H9 (cell line): ENCODE data around the gene EGFR. TPM values are rescaled to one million over a fixed set of nuclear protein-coding genes. Genes with fewer than 3 reads are reported as not detected.

Experiments
- DNase-seq: peaks from one replicate; pipeline ENCODE4 v3.0.0-alpha.2; 2017
- H2AFZ ChIP-seq: one replicate; pipeline ENCODE4 v1.6.1; 2013; ENCODE audit warnings: mild to moderate bottlenecking, low read length, control low read depth, moderate library complexity
- H2AK5ac ChIP-seq: 2 replicates; pipeline ENCODE4 v1.6.1; 2013; ENCODE audit warnings: low read length, control low read depth, mixed read lengths; ENCODE audit not compliant: insufficient read length
- H2BK120ac ChIP-seq: one replicate; pipeline ENCODE4 v1.6.1; 2013; ENCODE audit warnings: low read depth, mild to moderate bottlenecking, low read length, control low read depth, inconsistent platforms; ENCODE audit not compliant: poor library complexity, severe bottlenecking
- H2BK12ac ChIP-seq: 2 replicates; pipeline ENCODE4 v1.6.1; 2013; ENCODE audit warnings: low read length, control low read depth, mixed read lengths, low read depth; ENCODE audit not compliant: insufficient read length
- H2BK15ac ChIP-seq: 2 replicates; pipeline ENCODE4 v1.6.1; 2013; ENCODE audit warnings: low read depth, low read length, control low read depth
- H2BK20ac ChIP-seq: one replicate; pipeline ENCODE4 v1.6.1; 2013; ENCODE audit warnings: low read depth, mild to moderate bottlenecking, low read length, control low read depth, inconsistent platforms; ENCODE audit not compliant: poor library complexity, severe bottlenecking
- H2BK5ac ChIP-seq: 2 replicates; pipeline ENCODE4 v1.6.1; 2013; ENCODE audit warnings: low read length, control low read depth, mixed read lengths; ENCODE audit not compliant: insufficient read length
- H3K14ac ChIP-seq: 2 replicates; pipeline ENCODE4 v1.6.1; 2013; ENCODE audit warnings: low read length, control low read depth; ENCODE audit not compliant: insufficient read depth
- H3K18ac ChIP-seq: 2 replicates; pipeline ENCODE4 v1.6.1; 2013; ENCODE audit warnings: low read depth, mild to moderate bottlenecking, mixed read lengths, low read length, control low read depth; ENCODE audit not compliant: insufficient read length
- H3K23ac ChIP-seq: 2 replicates; pipeline ENCODE4 v1.6.1; 2013; ENCODE audit warnings: low read length, control low read depth, mixed read lengths, low read depth; ENCODE audit not compliant: insufficient read length
- H3K23me2 ChIP-seq: 2 replicates; pipeline ENCODE4 v1.6.1; 2013; ENCODE audit warnings: low read depth, mild to moderate bottlenecking, mixed read lengths, low read length, control low read depth; ENCODE audit not compliant: insufficient read length, poor library complexity, severe bottlenecking
- H3K27ac ChIP-seq: 2 replicates; pipeline ENCODE4 v1.5.1; 2013; ENCODE audit warnings: low read length, control low read depth, mixed read lengths, low read depth; ENCODE audit not compliant: insufficient read length
- H3K27me3 ChIP-seq: 2 replicates; pipeline ENCODE4 v1.6.1; 2013; ENCODE audit warnings: low read length, control low read depth, inconsistent platforms; ENCODE audit not compliant: insufficient read depth
- H3K4ac ChIP-seq: 2 replicates; pipeline ENCODE4 v1.6.1; 2013; ENCODE audit warnings: low read depth, mild to moderate bottlenecking, control low read depth, inconsistent platforms, low read length, moderate library complexity
- H3K4me1 ChIP-seq: 2 replicates; pipeline ENCODE4 v1.6.1; 2013; ENCODE audit warnings: low read length, control low read depth, inconsistent platforms; ENCODE audit not compliant: insufficient read depth
- H3K4me2 ChIP-seq: 2 replicates; pipeline ENCODE4 v1.6.1; 2013; ENCODE audit warnings: low read length, control low read depth, mixed read lengths; ENCODE audit not compliant: insufficient read length, insufficient read depth
- H3K56ac ChIP-seq: 2 replicates; pipeline ENCODE4 v1.6.1; 2013; ENCODE audit warnings: low read depth, mild to moderate bottlenecking, mixed read lengths, low read length, control low read depth; ENCODE audit not compliant: insufficient read length
- H3K79me1 ChIP-seq: 2 replicates; pipeline ENCODE4 v1.6.1; 2013; ENCODE audit warnings: low read depth, mild to moderate bottlenecking, moderate library complexity, low read length, control low read depth, inconsistent platforms; ENCODE audit not compliant: insufficient read depth, poor library complexity, severe bottlenecking
- H3K79me2 ChIP-seq: 2 replicates; pipeline ENCODE4 v1.6.1; 2013; ENCODE audit warnings: low read length, control low read depth, inconsistent platforms; ENCODE audit not compliant: insufficient read depth
- H3K9ac ChIP-seq: 2 replicates; pipeline ENCODE4 v1.6.1; 2013; ENCODE audit warnings: low read length, control low read depth, mixed read lengths; ENCODE audit not compliant: insufficient read length; ENCODE audit errors: extremely low read depth
- H3K9me3 ChIP-seq: one replicate; pipeline ENCODE4 v1.6.1; 2013; ENCODE audit warnings: low read depth, low read length, inconsistent platforms; ENCODE audit not compliant: control insufficient read depth
- H3T11ph ChIP-seq: one replicate; pipeline ENCODE4 v1.6.1; 2013; ENCODE audit warnings: mild to moderate bottlenecking, low read length, control low read depth, inconsistent platforms
- H4K20me1 ChIP-seq: one replicate; pipeline ENCODE4 v1.6.1; 2013; ENCODE audit not compliant: control insufficient read depth, insufficient read length, insufficient read depth
- H4K5ac ChIP-seq: 2 replicates; pipeline ENCODE4 v1.6.1; 2013; ENCODE audit warnings: low read depth, mild to moderate bottlenecking, mixed read lengths, low read length, control low read depth; ENCODE audit not compliant: insufficient read length
- H4K8ac ChIP-seq: replicated peaks from 2 replicates; pipeline ENCODE4 v1.6.1; 2013; ENCODE audit warnings: low read length, control low read depth, mixed read lengths, low read depth; ENCODE audit not compliant: insufficient read length
- H4K91ac ChIP-seq: 2 replicates; pipeline ENCODE4 v1.6.1; 2013; ENCODE audit warnings: low read depth, mild to moderate bottlenecking, moderate library complexity, mixed read lengths, low read length, control low read depth; ENCODE audit not compliant: insufficient read length
- H3K27ac Mint-ChIP-seq, 3 experiments: 2 replicates in 2 of 3; 3 replicates in 1 of 3; pipeline ENCODE4 v1.8.0; 2020 to 2021; ENCODE audit warnings: mixed read lengths in 3 of 3, mild to moderate bottlenecking in 1 of 3, moderate library complexity in 1 of 3
- H3K27me3 Mint-ChIP-seq: 2 replicates; pipeline ENCODE4 v1.8.0; 2021; ENCODE audit warnings: low read depth, mild to moderate bottlenecking, moderate library complexity, mixed read lengths
- H3K36me3 Mint-ChIP-seq, 3 experiments: 2 replicates in 2 of 3; 3 replicates in 1 of 3; pipeline ENCODE4 v1.8.0; 2020 to 2021; ENCODE audit warnings: low read depth in 3 of 3, mixed read lengths in 3 of 3; ENCODE audit not compliant: insufficient read depth in 1 of 3
- H3K4me1 Mint-ChIP-seq, 2 experiments: 2 replicates each; pipeline ENCODE4 v1.8.0; 2020; ENCODE audit warnings: mixed read lengths in 2 of 2
- H3K4me3 Mint-ChIP-seq, 2 experiments: 2 replicates in 1 of 2; 3 replicates in 1 of 2; pipeline ENCODE4 v1.8.0; 2020 to 2021; ENCODE audit warnings: mild to moderate bottlenecking in 2 of 2, mixed read lengths in 2 of 2, moderate library complexity in 1 of 2
- H3K9me3 Mint-ChIP-seq, 2 experiments: 2 replicates in 1 of 2; 3 replicates in 1 of 2; pipeline ENCODE4 v1.8.0; 2020; ENCODE audit warnings: mild to moderate bottlenecking in 2 of 2, mixed read lengths in 2 of 2, moderate library complexity in 1 of 2
- WGBS: extraction: QIAGEN DNeasy Blood & Tissue Kit; methylation state at CpG from one replicate; pipeline ENCODE4 v1.1.7; 2013; ENCODE audit warnings: missing lambda C conversion rate, low lambda C conversion rate, mixed read lengths; ENCODE audit not compliant: insufficient read length; ENCODE audit errors: extremely low coverage; 5-methylcytosine and 5-hydroxymethylcytosine counted together
- total RNA-seq: library from RNA; stranded (reverse); gene quantifications from 2 replicates; pipeline ENCODE4 v1.2.1, GENCODE V29; 2021
- TF ChIP-seq, protein P1 (sequence below): fragments of 200-600 bp; sonication (generic); conservative IDR thresholded peaks from 3 replicates; pipeline ENCODE4 v1.8.0; 2021; ENCODE audit warnings: antibody characterized with exemption, mild to moderate bottlenecking

The EGFR gene
- total RNA-seq, 1 experiment from 2014 or later, result 3.3 TPM

DNA sequence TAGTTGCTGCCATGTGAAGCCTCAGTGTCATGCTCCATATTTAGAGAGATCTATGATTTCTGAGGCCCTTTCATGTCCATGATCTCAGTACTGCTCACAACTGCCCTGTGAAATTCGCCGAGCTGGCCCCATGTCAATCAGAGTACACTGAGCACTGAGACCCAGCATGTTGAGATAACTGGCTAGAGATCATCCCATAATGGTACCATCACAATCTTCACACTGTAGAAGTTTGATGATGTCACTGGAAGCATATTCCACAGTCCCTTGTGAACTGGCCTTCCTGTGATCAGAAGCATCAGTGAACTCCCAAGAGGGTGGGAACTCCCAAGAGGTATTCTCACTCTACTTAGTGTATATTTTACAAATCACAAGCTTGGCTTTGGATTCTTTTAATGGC is 116.0 kb downstream of the EGFR start:
- Histone ChIP-seq H4K20me1 (peaks cover 2% of the 10 kb centered on the region), H2BK15ac (no peak overlapping the region), H3T11ph (no peak overlapping the region), H2BK120ac (no peak overlapping the region), H3K79me1 (no peaks in the 10 kb centered on the region), H3K27ac (no peak overlapping the region), H3K9me3 (no peaks in the 10 kb centered on the region), H3K14ac (no peak overlapping the region), H3K23me2 (no peaks in the 10 kb centered on the region), H3K79me2 (no peaks in the 10 kb centered on the region), H2AK5ac (no peak overlapping the region), H4K8ac (no peak overlapping the region), H2BK5ac (no peak overlapping the region), H2BK12ac (no peak overlapping the region), H2BK20ac (no peak overlapping the region), H4K91ac (no peak overlapping the region), H3K18ac (no peak overlapping the region), H3K4me2 (no peak overlapping the region), H3K27me3 (no peaks in the 10 kb centered on the region), H4K5ac (no peak overlapping the region), H2AFZ (no peak overlapping the region), H3K4me1 (no peaks in the 10 kb centered on the region; the same call in 1 of the 2 replicates), H3K9ac (no peak overlapping the region), H3K56ac (no peak overlapping the region), H3K23ac (no peak overlapping the region), H3K4ac (no peak overlapping the region)
- Mint-ChIP-seq H3K4me1 (peaks cover 14 to 15% of the 10 kb centered on the region in 2 experiments), H3K9me3 (peaks cover 0 to 3% of the 10 kb centered on the region in 2 experiments; a peak in 1 of 5 replicates), H3K27ac (no peak overlapping the region), H3K36me3 (no peaks in the 10 kb centered on the region), H3K4me3 (no peak overlapping the region), H3K27me3 (no peaks in the 10 kb centered on the region)
- no CpG with 5 or more reads among the region's 2 CpGs for WGBS
- DNase-seq, result no peak
- TF ChIP-seq, protein P1, sequence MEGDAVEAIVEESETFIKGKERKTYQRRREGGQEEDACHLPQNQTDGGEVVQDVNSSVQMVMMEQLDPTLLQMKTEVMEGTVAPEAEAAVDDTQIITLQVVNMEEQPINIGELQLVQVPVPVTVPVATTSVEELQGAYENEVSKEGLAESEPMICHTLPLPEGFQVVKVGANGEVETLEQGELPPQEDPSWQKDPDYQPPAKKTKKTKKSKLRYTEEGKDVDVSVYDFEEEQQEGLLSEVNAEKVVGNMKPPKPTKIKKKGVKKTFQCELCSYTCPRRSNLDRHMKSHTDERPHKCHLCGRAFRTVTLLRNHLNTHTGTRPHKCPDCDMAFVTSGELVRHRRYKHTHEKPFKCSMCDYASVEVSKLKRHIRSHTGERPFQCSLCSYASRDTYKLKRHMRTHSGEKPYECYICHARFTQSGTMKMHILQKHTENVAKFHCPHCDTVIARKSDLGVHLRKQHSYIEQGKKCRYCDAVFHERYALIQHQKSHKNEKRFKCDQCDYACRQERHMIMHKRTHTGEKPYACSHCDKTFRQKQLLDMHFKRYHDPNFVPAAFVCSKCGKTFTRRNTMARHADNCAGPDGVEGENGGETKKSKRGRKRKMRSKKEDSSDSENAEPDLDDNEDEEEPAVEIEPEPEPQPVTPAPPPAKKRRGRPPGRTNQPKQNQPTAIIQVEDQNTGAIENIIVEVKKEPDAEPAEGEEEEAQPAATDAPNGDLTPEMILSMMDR, result no peak
